ENCODE data around the gene FPR2.

The FPR2 gene

GRCh38 chr19:51779703-51780102 lies 18.7 kb downstream of the FPR2 start:
- no peak for DNase-seq (ENCODE audit: low read depth)
- no peak overlapping the region for H3K4me3 ChIP-seq (ENCODE audit: control insufficient read depth, low read depth, low read length)
- TF ChIP-seq, protein P1, sequence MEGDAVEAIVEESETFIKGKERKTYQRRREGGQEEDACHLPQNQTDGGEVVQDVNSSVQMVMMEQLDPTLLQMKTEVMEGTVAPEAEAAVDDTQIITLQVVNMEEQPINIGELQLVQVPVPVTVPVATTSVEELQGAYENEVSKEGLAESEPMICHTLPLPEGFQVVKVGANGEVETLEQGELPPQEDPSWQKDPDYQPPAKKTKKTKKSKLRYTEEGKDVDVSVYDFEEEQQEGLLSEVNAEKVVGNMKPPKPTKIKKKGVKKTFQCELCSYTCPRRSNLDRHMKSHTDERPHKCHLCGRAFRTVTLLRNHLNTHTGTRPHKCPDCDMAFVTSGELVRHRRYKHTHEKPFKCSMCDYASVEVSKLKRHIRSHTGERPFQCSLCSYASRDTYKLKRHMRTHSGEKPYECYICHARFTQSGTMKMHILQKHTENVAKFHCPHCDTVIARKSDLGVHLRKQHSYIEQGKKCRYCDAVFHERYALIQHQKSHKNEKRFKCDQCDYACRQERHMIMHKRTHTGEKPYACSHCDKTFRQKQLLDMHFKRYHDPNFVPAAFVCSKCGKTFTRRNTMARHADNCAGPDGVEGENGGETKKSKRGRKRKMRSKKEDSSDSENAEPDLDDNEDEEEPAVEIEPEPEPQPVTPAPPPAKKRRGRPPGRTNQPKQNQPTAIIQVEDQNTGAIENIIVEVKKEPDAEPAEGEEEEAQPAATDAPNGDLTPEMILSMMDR (conservative IDR thresholded peaks at IDR 0.05; ENCODE audit: control insufficient read depth, insufficient read depth, low read depth, low read length), result no peak

DNA sequence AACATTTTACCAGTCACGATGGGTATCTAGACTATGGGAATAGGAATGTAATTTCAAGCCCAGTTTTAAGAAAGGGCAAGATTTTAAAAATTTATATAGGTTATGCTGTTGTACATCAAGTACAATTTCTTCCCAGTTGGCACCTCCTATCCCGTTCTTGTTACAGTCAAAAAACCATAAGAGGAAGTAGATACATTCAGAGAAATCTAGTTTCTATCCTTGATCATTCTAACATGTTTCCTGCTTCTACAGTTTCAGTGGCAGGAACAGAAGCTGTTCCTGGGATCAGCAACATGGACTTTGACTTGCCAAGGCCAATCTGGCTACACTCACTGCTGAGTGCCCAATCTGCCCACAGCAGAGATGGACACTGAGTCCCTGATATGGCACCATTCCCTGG lies 19.3 kb downstream of the FPR2 start:
- H3K4me3 ChIP-seq (ENCODE audit: control insufficient read depth, low read depth, low read length), result no peak overlapping the region
- DNase-seq (ENCODE audit: low read depth), result no peak
- TF ChIP-seq, protein P1 (conservative IDR thresholded peaks at IDR 0.05; ENCODE audit: control insufficient read depth, insufficient read depth, low read depth, low read length), result no peak

- DNase-seq (ENCODE audit: low read depth), result no peak
These were observed 21.0 kb downstream of the FPR2 start for GRCh38 chr19:51781999-51782398.

GRCh38 chr19:51783372-51783771 lies 22.4 kb downstream of the FPR2 start:
- TF ChIP-seq, protein P1 (conservative IDR thresholded peaks at IDR 0.05; ENCODE audit: control insufficient read depth, insufficient read depth, low read depth, low read length), result peak; percentile 48
- peak; percentile 38 for DNase-seq (ENCODE audit: low read depth)
- H3K4me3 ChIP-seq (ENCODE audit: control insufficient read depth, low read depth, low read length), result no peak overlapping the region

More at GRCh38 chr19:51781999-51782398, 21.0 kb downstream of the FPR2 start:
- TF ChIP-seq, protein P1 (conservative IDR thresholded peaks at IDR 0.05; ENCODE audit: control insufficient read depth, insufficient read depth, low read depth, low read length), result no peak
- H3K4me3 ChIP-seq (ENCODE audit: control insufficient read depth, low read depth, low read length), result no peak overlapping the region

GRCh38 chr19:51784109-51784785 lies 23.3 kb downstream of the FPR2 start:
- TF ChIP-seq, protein P1 (conservative IDR thresholded peaks at IDR 0.05; ENCODE audit: control insufficient read depth, insufficient read depth, low read depth, low read length), result no peak
- DNase-seq (ENCODE audit: low read depth), result no peak
- H3K4me3 ChIP-seq (ENCODE audit: control insufficient read depth, low read depth, low read length), result no peak overlapping the region

DNA sequence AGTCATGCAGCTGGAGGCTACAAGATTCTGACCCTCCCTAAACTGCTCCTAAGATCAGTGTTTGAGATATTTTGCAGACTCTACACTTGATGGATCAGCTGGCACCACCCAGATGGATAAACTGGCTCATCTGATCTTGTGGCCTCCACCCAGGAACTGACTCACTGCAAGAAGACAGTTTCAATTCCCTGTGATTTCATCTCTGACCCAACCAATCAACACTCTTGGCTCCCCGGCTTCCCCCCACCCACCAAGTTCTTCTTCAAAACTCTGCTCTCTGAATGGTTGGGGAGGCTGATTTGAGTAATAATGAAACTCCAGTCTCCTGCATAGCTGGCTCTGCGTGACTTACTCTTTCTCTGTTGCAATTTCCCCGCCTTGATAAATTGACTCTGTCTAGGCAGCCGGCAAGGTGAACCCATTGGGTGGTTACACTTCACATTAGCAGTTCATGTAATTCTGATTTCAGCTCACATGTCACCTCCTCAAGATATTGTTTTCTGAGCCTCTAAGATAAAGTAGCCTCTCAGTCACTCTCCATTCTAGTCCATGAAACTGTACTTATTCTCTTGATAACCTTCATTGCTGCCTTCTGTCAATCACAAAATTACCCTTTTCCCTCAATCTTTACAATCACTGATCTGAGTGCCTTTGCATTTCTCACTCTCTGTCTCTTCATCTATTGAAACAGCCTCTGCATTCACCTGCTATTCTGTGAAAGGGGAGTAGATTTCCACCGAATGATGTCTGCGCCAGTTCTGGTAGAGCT lies 24.1 kb downstream of the FPR2 start:
- TF ChIP-seq, protein P1 (conservative IDR thresholded peaks at IDR 0.05; ENCODE audit: control insufficient read depth, insufficient read depth, low read depth, low read length), result no peak
- H3K4me3 ChIP-seq (ENCODE audit: control insufficient read depth, low read depth, low read length), result no peak overlapping the region
- peak; percentile 91 for DNase-seq (ENCODE audit: low read depth)

All from fibroblast of mammary gland (primary cell).